Measurements from ENCODE around the gene IP6K2. TPM values are rescaled to one million over a fixed set of nuclear protein-coding genes. Genes with fewer than 3 reads are reported as not detected.

Gene IP6K2
- total RNA-seq, 1 donor from 2014 or later, result 209 TPM

DNA sequence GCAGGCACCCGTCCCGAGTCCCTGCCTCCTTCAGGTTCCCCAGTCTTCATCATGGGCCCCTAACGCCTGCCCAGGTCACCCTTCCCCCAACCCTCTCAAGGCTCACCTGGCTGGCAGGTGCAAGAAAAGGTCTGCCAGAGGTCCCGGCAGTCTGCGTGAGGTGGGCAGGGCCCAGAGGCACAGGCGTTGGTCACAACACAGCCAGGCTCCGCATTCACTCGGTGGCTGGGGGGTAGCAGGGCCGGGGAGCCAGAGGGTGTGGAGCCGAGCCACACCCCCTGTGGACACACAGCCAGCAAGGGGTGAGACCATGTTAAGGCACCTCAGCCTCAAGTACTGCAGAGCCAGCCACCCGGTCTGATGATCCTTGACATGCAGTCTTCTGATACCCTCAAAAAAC is 65.2 kb downstream of the IP6K2 start:
- Mint-ChIP-seq H3K27me3 (ENCODE audit: low read depth) (peaks cover 14% of the 10 kb centered on the region), H3K27ac (no peak overlapping the region), H3K9me3 (no peaks in the 10 kb centered on the region), H3K4me3 (no peak overlapping the region), H3K4me1 (no peaks in the 10 kb centered on the region), H3K36me3 (no peaks in the 10 kb centered on the region)
- no peak for DNase-seq (ENCODE audit: low spot score in 2 of 2, unreplicated experiment in 2 of 2)
- no peak for TF ChIP-seq CTCF (IDR thresholded peaks at IDR 0.05; ENCODE audit: unreplicated experiment)

DNA sequence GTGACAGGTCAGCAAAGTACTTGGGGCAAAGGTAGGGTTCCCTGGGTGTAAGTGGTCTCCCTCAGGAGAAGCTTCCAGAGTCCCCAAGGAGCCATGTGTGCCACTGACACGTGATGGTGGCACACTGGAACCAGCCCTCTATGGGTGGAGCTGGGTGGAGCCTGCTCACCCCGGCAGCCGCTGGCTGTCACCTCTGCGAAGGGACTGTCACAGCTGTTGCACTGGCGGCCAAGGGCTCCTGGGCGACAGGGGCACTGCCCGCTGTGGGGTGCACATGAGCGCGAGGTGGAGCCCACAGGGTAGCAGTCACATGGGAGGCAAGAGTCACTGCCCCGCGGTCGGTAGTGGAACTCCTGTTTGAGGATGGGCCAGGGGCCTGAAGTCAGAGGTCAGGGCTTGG is 66.3 kb downstream of the IP6K2 start:
- Mint-ChIP-seq H3K4me1 (no peaks in the 10 kb centered on the region), H3K27ac (no peak overlapping the region), H3K36me3 (no peaks in the 10 kb centered on the region), H3K9me3 (no peaks in the 10 kb centered on the region), H3K27me3 (ENCODE audit: low read depth) (peaks cover 14% of the 10 kb centered on the region), H3K4me3 (no peak overlapping the region)
- DNase-seq (ENCODE audit: low spot score in 2 of 2, unreplicated experiment in 2 of 2), result no peak
- TF ChIP-seq CTCF (IDR thresholded peaks at IDR 0.05; ENCODE audit: unreplicated experiment), result no peak

DNA sequence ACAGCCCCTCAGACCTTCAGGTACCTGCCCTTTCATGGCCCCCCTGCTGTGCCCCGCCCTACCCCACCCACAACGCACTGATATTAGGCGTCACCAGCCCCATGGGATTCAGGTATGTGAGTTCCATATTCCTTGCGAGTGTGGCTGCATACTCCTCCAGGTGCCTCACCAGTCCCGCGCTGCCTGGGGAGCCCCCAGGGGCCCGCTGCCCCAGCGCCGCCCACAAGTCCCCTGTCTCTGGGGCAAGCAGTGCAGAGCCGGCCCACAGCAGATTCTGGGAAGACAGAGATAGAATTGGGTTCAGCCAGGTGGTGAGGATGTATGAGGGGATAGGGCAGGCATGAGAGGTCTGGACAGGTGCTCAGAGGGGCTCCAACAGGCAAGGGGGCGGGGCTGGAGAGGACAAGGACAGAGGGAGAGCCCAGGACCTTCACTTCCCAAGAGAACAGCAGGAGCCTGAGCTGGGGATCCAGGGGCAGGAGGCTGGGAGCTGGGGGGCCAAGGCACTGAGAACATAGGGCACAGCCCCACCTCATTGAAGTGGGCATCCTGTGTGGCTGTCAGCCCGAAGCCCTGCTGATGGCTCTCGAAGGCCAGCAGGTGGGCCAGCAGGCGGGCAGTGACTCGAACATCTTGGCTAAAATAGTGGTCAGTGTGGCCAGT is 68.7 kb downstream of the IP6K2 start:
- no peaks in the 10 kb centered on the region for H3K36me3 Mint-ChIP-seq
- H3K4me3 Mint-ChIP-seq, result no peak overlapping the region
- no peak for DNase-seq (ENCODE audit: low spot score in 2 of 2, unreplicated experiment in 2 of 2)
- no peaks in the 10 kb centered on the region for H3K4me1 Mint-ChIP-seq
- H3K9me3 Mint-ChIP-seq, result no peaks in the 10 kb centered on the region
- H3K27ac Mint-ChIP-seq, result no peak overlapping the region
- TF ChIP-seq CTCF (IDR thresholded peaks at IDR 0.05; ENCODE audit: unreplicated experiment), result no peak
- no peaks in the 10 kb centered on the region for H3K27me3 Mint-ChIP-seq (ENCODE audit: low read depth)

GRCh38 chr3:48647714-48648113 is 69.3 kb downstream of the IP6K2 start:
- Mint-ChIP-seq H3K36me3 (no peaks in the 10 kb centered on the region), H3K27me3 (ENCODE audit: low read depth) (no peaks in the 10 kb centered on the region), H3K9me3 (no peaks in the 10 kb centered on the region), H3K27ac (no peak overlapping the region), H3K4me3 (no peak overlapping the region), H3K4me1 (no peaks in the 10 kb centered on the region)
- TF ChIP-seq CTCF (IDR thresholded peaks at IDR 0.05; ENCODE audit: unreplicated experiment), result no peak
- no peak for DNase-seq (ENCODE audit: low spot score in 2 of 2, unreplicated experiment in 2 of 2)

DNA sequence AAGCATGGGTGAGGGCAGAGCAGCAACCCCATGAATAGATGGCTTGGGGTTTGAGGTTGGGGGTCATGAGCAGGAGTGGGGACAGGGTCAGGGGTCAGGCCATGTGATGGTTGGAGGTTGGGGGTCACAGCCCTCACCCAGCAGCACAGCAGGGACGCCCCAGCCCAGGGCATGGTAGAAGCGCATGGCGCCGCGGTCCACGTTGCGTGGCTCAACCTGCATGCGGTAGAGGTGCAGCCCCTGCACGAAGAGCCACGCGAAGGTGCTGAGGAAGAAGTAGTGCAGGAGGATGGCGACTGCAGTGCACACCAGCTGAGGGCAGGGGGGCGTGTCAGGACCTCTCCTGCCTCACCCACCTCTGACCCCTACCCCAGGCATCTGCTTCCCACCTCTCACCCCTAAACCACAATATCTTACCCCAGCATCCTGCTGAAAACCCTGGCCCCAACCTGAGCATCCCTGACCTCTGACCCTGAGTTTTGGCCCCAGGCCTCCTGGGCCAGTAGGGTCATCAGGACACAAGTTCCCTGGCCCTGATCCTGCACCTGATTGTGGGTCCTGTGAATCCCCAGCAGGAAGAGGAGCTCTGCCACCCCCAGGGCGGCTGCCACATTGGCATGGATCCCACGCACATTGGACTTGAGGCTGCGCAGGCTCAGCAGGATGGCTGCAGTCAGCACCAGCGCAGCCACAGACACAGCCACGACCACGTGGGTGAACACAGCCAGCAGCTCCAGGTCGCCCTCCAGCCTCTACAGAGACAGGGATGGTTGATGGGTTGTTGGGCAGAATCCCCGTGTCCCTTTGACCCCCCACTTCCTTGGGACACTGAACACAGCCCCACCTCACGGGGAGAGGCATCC is 71.9 kb downstream of the IP6K2 start:
- no peak for TF ChIP-seq CTCF (IDR thresholded peaks at IDR 0.05; ENCODE audit: unreplicated experiment)
- Mint-ChIP-seq H3K27me3 (ENCODE audit: low read depth) (no peaks in the 10 kb centered on the region), H3K9me3 (no peaks in the 10 kb centered on the region), H3K36me3 (no peaks in the 10 kb centered on the region), H3K27ac (no peak overlapping the region), H3K4me3 (no peak overlapping the region), H3K4me1 (no peaks in the 10 kb centered on the region)
- no peak for DNase-seq (ENCODE audit: low spot score in 2 of 2, unreplicated experiment in 2 of 2)
